ENCODE results near the gene RAVER2.
"Not testable (repeated sequence)": the region's sequence is repeated elsewhere in the genome, so short reads cannot be mapped to it uniquely, and the experiment has no call there.

GRCh38 chr1:64782848-64783247 lies 38.0 kb downstream of the RAVER2 start:
- TF ChIP-seq ZNF274 (IDR thresholded peaks at IDR 0.05; ENCODE audit: low read depth, low read length); YY1 (IDR thresholded peaks at IDR 0.05; ENCODE audit: insufficient read depth, insufficient read length): not testable (repeated sequence)
